GM23338 (cell line): Measurements from ENCODE around the gene C1QA. TPM values are rescaled to one million over a fixed set of nuclear protein-coding genes. Genes with fewer than 3 reads are reported as not detected.
"Not testable (repeated sequence)": the region's sequence is repeated elsewhere in the genome, so short reads cannot be mapped to it uniquely, and the experiment has no call there.

Experiments used
- ATAC-seq: fragments of 200-7000 bp; cut with Tn5 transposase; 3 replicates; pipeline ENCODE4 v1.9.1; 2020
- DNase-seq: peaks from one replicate; pipeline ENCODE4 v3.0.0-alpha.2; 2015; ENCODE audit warnings: low spot score
- H2AFZ ChIP-seq: fragments of 200-600 bp; sonication (generic); 2 replicates; pipeline ENCODE4 v1.8.0; 2016; ENCODE audit warnings: antibody characterized with exemption, mild to moderate bottlenecking, moderate library complexity
- H3F3A ChIP-seq: fragments of 200-600 bp; sonication (generic); replicated peaks from 2 replicates; pipeline ENCODE4 v1.8.0; 2017; ENCODE audit warnings: antibody characterized with exemption, mixed run types, low read depth
- H3K27ac ChIP-seq: fragments of 200-600 bp; sonication (generic); 2 replicates; pipeline ENCODE4 v1.6.1; 2016; ENCODE audit warnings: low read depth
- H3K27me3 ChIP-seq: fragments of 200-600 bp; sonication (generic); 2 replicates; pipeline ENCODE4 v1.8.0; 2016; ENCODE audit warnings: mild to moderate bottlenecking, mixed run types, moderate library complexity; ENCODE audit not compliant: insufficient read depth
- H3K36me3 ChIP-seq: fragments of 200-600 bp; sonication (generic); 2 replicates; pipeline ENCODE4 v1.8.0; 2016; ENCODE audit warnings: mild to moderate bottlenecking; ENCODE audit not compliant: insufficient read depth
- H3K4me1 ChIP-seq: fragments of 200-600 bp; sonication (generic); 2 replicates; pipeline ENCODE4 v1.8.0; 2016; ENCODE audit warnings: mild to moderate bottlenecking, moderate library complexity; ENCODE audit not compliant: insufficient read depth
- H3K4me2 ChIP-seq: fragments of 200-600 bp; sonication (generic); 2 replicates; pipeline ENCODE4 v1.7.1; 2017; ENCODE audit warnings: mixed run types
- H3K4me3 ChIP-seq: fragments of 200-600 bp; sonication (generic); 2 replicates; pipeline ENCODE4 v1.6.1; 2016; ENCODE audit warnings: mixed run types
- H3K79me2 ChIP-seq: fragments of 200-600 bp; sonication (generic); replicated peaks from 2 replicates; pipeline ENCODE4 v1.8.0; 2017; ENCODE audit warnings: mild to moderate bottlenecking; ENCODE audit not compliant: insufficient read depth
- H3K9me2 ChIP-seq: fragments of 200-600 bp; sonication (generic); 2 replicates; pipeline ENCODE4 v1.8.0; 2017; ENCODE audit not compliant: insufficient read depth
- H4K20me1 ChIP-seq: fragments of 200-600 bp; sonication (generic); replicated peaks from 2 replicates; pipeline ENCODE4 v1.8.0; 2017; ENCODE audit warnings: mild to moderate bottlenecking; ENCODE audit not compliant: insufficient read depth
- H3K27ac Mint-ChIP-seq: 2 replicates; pipeline ENCODE4 v1.8.0; 2020; ENCODE audit warnings: inconsistent platforms, mild to moderate bottlenecking, moderate library complexity, mixed read lengths
- H3K27me3 Mint-ChIP-seq: 3 replicates; pipeline ENCODE4 v1.8.0; 2022; ENCODE audit warnings: low read depth, mild to moderate bottlenecking, moderate library complexity, mixed read lengths, inconsistent platforms; ENCODE audit not compliant: insufficient read depth, poor library complexity
- H3K36me3 Mint-ChIP-seq: 3 replicates; pipeline ENCODE4 v1.8.0; 2021; ENCODE audit warnings: low read depth, mild to moderate bottlenecking, inconsistent platforms, moderate library complexity, mixed read lengths
- H3K4me1 Mint-ChIP-seq: 3 replicates; pipeline ENCODE4 v1.8.0; 2020; ENCODE audit warnings: mild to moderate bottlenecking, inconsistent platforms, mixed read lengths
- H3K4me3 Mint-ChIP-seq: 3 replicates; pipeline ENCODE4 v1.8.0; 2021; ENCODE audit warnings: moderate library complexity, mild to moderate bottlenecking, inconsistent platforms, mixed read lengths
- H3K9me3 Mint-ChIP-seq: 3 replicates; pipeline ENCODE4 v1.8.0; 2020; ENCODE audit warnings: moderate library complexity, mild to moderate bottlenecking, inconsistent platforms, mixed read lengths
- POLR2AphosphoS5 ChIP-seq: IDR thresholded peaks from 2 replicates; pipeline ENCODE4 v1.6.1; 2016; ENCODE audit warnings: antibody characterized with exemption, low read depth
- ZNF331 ChIP-seq: fragments of 250-450 bp; sonication (Bioruptor Pico); IDR thresholded peaks from 2 replicates; pipeline ENCODE4 v1.5.0; 2020; ENCODE audit warnings: low read depth, mild to moderate bottlenecking, moderate library complexity
- polyA plus RNA-seq: library from polyadenylated mRNA; unstranded; fragments of >200 nt; fragmentation: Nextera tagmentation; extraction: Ambion mirVana; gene quantifications from 2 replicates; pipeline ENCODE4 v1.2.1, GENCODE V29; 2016
- total RNA-seq: library from RNA; depleted of rRNA; stranded (reverse); fragments of >200 nt; shearing (Covaris generic); gene quantifications from 2 replicates; pipeline ENCODE4 v1.2.3, GENCODE V29; 2014
- TF ChIP-seq, protein P1 (sequence below): fragments of 250-450 bp; sonication (Bioruptor Pico); IDR thresholded peaks from 2 replicates; pipeline ENCODE4 v1.5.0; 2020; ENCODE audit warnings: mild to moderate bottlenecking, moderate library complexity
- TF ChIP-seq, protein P2 (sequence below), 2 experiments: fragments of 200-600 bp in 1 of 2; sonication (generic) in 1 of 2; conservative IDR thresholded peaks; 2 replicates each; pipeline versions ENCODE4 v1.5.1 to v1.6.1; 2016 to 2017; ENCODE audit warnings: antibody characterized with exemption in 2 of 2, low read depth in 2 of 2, mild to moderate bottlenecking in 2 of 2, moderate library complexity in 1 of 2

C1QA gene
- total and polyA plus RNA-seq, 2 experiments from 2014 or later = not detected

DNA sequence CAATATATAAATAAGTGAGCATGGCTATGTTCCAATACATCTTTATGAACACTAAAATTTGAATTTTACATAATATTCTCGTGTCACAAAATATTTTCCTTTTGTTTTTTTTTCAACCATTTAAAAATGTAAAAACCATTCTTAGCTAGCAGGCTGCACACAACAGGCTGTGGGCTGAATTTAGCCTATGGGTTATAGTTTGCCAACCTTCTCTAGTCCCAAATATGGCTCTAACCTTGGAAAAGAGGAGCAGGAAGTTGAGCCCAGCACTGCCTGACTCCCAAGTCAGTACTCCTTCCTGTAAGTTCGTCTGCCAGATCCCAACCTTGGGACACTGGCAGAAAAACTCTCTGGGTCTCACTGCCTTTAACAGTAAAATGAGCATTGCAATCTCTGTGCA, 30.0 kb downstream of the C1QA start (continued):
- TF ChIP-seq, protein P1, sequence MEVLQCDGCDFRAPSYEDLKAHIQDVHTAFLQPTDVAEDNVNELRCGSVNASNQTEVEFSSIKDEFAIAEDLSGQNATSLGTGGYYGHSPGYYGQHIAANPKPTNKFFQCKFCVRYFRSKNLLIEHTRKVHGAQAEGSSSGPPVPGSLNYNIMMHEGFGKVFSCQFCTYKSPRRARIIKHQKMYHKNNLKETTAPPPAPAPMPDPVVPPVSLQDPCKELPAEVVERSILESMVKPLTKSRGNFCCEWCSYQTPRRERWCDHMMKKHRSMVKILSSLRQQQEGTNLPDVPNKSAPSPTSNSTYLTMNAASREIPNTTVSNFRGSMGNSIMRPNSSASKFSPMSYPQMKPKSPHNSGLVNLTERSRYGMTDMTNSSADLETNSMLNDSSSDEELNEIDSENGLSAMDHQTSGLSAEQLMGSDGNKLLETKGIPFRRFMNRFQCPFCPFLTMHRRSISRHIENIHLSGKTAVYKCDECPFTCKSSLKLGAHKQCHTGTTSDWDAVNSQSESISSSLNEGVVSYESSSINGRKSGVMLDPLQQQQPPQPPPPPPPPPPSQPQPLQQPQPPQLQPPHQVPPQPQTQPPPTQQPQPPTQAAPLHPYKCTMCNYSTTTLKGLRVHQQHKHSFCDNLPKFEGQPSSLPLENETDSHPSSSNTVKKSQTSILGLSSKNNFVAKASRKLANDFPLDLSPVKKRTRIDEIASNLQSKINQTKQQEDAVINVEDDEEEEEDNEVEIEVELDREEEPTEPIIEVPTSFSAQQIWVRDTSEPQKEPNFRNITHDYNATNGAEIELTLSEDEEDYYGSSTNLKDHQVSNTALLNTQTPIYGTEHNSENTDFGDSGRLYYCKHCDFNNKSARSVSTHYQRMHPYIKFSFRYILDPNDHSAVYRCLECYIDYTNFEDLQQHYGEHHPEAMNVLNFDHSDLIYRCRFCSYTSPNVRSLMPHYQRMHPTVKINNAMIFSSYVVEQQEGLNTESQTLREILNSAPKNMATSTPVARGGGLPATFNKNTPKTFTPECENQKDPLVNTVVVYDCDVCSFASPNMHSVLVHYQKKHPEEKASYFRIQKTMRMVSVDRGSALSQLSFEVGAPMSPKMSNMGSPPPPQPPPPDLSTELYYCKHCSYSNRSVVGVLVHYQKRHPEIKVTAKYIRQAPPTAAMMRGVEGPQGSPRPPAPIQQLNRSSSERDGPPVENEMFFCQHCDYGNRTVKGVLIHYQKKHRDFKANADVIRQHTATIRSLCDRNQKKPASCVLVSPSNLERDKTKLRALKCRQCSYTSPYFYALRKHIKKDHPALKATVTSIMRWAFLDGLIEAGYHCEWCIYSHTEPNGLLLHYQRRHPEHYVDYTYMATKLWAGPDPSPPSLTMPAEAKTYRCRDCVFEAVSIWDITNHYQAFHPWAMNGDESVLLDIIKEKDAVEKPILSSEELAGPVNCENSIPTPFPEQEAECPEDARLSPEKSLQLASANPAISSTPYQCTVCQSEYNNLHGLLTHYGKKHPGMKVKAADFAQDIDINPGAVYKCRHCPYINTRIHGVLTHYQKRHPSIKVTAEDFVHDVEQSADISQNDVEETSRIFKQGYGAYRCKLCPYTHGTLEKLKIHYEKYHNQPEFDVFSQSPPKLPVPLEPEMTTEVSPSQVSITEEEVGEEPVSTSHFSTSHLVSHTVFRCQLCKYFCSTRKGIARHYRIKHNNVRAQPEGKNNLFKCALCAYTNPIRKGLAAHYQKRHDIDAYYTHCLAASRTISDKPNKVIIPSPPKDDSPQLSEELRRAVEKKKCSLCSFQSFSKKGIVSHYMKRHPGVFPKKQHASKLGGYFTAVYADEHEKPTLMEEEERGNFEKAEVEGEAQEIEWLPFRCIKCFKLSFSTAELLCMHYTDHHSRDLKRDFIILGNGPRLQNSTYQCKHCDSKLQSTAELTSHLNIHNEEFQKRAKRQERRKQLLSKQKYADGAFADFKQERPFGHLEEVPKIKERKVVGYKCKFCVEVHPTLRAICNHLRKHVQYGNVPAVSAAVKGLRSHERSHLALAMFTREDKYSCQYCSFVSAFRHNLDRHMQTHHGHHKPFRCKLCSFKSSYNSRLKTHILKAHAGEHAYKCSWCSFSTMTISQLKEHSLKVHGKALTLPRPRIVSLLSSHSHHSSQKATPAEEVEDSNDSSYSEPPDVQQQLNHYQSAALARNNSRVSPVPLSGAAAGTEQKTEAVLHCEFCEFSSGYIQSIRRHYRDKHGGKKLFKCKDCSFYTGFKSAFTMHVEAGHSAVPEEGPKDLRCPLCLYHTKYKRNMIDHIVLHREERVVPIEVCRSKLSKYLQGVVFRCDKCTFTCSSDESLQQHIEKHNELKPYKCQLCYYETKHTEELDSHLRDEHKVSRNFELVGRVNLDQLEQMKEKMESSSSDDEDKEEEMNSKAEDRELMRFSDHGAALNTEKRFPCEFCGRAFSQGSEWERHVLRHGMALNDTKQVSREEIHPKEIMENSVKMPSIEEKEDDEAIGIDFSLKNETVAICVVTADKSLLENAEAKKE (CRISPR knock-in tag) = no peak
- TF ChIP-seq POLR2AphosphoS5 (no peak), ZNF331 (no peak)
- TF ChIP-seq, protein P2, sequence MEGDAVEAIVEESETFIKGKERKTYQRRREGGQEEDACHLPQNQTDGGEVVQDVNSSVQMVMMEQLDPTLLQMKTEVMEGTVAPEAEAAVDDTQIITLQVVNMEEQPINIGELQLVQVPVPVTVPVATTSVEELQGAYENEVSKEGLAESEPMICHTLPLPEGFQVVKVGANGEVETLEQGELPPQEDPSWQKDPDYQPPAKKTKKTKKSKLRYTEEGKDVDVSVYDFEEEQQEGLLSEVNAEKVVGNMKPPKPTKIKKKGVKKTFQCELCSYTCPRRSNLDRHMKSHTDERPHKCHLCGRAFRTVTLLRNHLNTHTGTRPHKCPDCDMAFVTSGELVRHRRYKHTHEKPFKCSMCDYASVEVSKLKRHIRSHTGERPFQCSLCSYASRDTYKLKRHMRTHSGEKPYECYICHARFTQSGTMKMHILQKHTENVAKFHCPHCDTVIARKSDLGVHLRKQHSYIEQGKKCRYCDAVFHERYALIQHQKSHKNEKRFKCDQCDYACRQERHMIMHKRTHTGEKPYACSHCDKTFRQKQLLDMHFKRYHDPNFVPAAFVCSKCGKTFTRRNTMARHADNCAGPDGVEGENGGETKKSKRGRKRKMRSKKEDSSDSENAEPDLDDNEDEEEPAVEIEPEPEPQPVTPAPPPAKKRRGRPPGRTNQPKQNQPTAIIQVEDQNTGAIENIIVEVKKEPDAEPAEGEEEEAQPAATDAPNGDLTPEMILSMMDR (conservative IDR thresholded peaks at IDR 0.05; ENCODE audit: low read depth in 2 of 2) = no peak

DNA sequence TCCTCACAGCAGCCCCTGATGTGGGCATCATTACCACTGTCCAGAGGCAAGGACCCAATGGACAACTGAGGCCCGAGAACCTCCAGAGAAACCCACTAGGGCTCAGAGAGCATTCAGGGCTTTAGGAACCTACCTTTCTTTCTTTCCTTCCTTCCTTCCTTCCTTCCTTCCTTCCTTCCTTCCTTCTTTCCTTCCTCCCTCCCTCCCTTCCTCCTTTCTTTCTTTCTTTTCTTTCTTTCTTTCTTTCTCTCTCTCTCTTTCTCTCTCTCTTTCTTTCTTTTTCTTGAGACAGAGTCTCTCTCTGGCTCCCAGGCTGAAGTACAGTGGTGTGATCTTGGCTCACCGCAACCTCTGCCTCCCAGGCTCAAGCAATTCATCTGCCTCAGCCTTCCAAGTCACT, 32.4 kb downstream of the C1QA start:
- H3K36me3 Mint-ChIP-seq = not testable (repeated sequence)

More for the DNA sequence above, 32.4 kb downstream of the C1QA start:
- not testable (repeated sequence) for DNase-seq, H3K9me2 ChIP-seq, H4K20me1 ChIP-seq, H3K9me3 Mint-ChIP-seq, H3K27ac ChIP-seq, H3K4me3 Mint-ChIP-seq, H2AFZ ChIP-seq, H3F3A ChIP-seq, H3K27me3 ChIP-seq, H3K4me3 ChIP-seq, H3K79me2 ChIP-seq, ATAC-seq, H3K4me2 ChIP-seq, H3K4me1 ChIP-seq, H3K27ac Mint-ChIP-seq, H3K36me3 ChIP-seq
- peaks cover 13% of the 10 kb centered on the region for H3K27me3 Mint-ChIP-seq
- peaks cover 12% of the 10 kb centered on the region for H3K4me1 Mint-ChIP-seq
